GM18909 (cell line): ENCODE data around the gene GJC3.

ENCODE experiments used
- ATAC-seq: cut with Tn5 transposase; IDR thresholded peaks from one replicate; pipeline ENCODE4 v1.9.1; 2021; ENCODE audit warnings: mild to moderate bottlenecking; ENCODE audit not compliant: unreplicated experiment, poor library complexity

GJC3 gene

GRCh38 chr7:99876491-99876890 is 52.9 kb downstream of the GJC3 start:
- ATAC-seq = no peak
